Duodenal mucosa (tissue), 2 donors: ENCODE data around the gene QSOX2.

Source experiments
- H3K27ac ChIP-seq: one replicate; pipeline ENCODE4 v1.7.0; 2013; ENCODE audit warnings: low read depth, low read length
- H3K27me3 ChIP-seq, 2 donors: one replicate each; pipeline ENCODE4 v1.7.0; 2013; ENCODE audit warnings: low read length in 2 of 2, control low read depth in 1 of 2; ENCODE audit not compliant: insufficient read depth in 2 of 2, control insufficient read depth in 1 of 2
- H3K36me3 ChIP-seq, 2 donors: one replicate each; pipeline ENCODE4 v1.7.0; 2013; ENCODE audit warnings: low read length in 2 of 2, control low read depth in 1 of 2; ENCODE audit not compliant: insufficient read depth in 2 of 2, control insufficient read depth in 1 of 2
- H3K4me1 ChIP-seq, 2 donors: one replicate each; pipeline ENCODE4 v1.7.0; 2013; ENCODE audit warnings: low read length in 2 of 2, control low read depth in 1 of 2; ENCODE audit not compliant: insufficient read depth in 2 of 2, control insufficient read depth in 1 of 2
- H3K4me3 ChIP-seq, 2 donors: one replicate each; pipeline ENCODE4 v1.7.0; 2013; ENCODE audit warnings: low read length in 2 of 2, low read depth in 1 of 2
- H3K9ac ChIP-seq, 2 donors: one replicate each; pipeline ENCODE4 v1.7.0; 2013; ENCODE audit warnings: low read length in 2 of 2, low read depth in 1 of 2
- H3K9me3 ChIP-seq, 2 donors: one replicate each; pipeline ENCODE4 v1.7.0; 2013; ENCODE audit warnings: low read length in 2 of 2, control low read depth in 1 of 2; ENCODE audit not compliant: control insufficient read depth in 1 of 2

Gene QSOX2

DNA sequence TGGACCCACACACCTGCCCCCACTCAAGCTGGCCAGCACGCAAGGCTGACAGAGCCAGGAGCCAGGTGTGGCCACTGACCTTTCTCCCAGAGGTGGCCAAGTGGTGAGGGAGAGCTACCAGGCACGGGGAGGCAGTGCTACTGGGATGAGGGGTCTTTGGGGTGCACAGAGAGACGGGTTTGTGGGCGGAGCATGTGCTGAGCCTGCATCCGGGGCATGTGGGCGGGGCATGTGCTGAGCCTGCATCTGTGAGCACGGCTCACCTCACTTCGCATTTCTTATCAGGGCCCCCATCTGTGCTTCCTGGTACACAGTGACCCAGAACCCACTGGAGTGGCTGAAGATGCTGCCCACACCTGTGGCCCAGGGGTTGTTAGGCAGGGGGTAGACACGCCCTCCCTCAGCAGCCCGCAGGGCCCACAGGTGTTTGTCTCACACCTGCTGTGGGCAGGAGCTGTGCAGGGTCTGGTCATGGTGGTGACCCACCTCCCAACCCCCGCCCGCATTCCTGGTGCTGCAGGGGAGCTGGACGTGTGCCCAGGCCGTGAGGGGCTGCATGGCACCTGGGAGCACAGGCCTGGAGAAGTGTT is 36.8 kb upstream of the QSOX2 start:
- peaks cover 0 to 14% of the 10 kb centered on the region in 2 donors for H3K4me1 ChIP-seq
- H3K36me3 ChIP-seq, result no peaks in the 10 kb centered on the region
- no peaks in the 10 kb centered on the region for H3K9me3 ChIP-seq
- no peak overlapping the region for H3K27ac ChIP-seq
- H3K9ac ChIP-seq, result no peak overlapping the region
- no peaks in the 10 kb centered on the region for H3K27me3 ChIP-seq
- no peak overlapping the region for H3K4me3 ChIP-seq

DNA sequence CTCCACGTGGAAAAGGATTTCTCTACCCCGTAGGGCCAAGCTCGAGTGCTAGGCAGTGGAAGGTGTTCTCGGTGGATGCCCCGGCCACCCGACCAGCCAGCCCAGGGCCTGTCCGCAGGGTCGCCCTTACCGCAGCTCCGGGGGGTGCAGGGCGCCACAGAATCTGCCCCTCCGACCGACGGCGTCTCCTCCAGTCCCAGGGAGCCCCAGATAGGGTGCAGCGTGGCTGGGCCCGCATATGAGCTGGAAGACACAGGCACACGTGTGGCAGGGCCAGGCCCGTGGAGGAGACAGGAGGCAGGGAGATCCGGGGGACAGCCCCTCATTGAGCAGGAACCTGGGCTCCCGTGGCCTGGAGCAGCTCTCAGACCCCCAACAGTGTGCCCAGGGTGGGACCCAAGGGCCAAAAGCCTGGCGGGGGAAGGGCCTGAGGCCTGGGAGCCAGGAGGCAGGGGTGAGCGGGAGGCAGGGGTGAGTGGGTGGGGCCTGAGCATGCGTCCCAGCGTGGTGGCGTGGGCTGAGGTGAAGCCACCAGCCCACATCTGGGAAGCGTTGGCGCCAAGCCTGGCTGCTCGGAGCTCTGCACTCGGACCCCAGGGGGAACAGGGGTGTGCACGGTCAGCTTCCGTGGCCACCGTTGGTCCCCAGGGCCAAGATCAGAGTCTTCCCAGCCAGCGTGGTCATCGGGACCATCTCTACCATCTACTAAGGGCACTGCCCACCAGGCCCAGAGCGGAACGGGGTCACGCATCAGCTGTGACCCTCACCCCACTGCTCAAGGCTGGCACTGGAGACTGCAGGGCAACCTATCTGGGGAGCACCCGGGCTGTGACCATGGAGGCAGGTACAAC is 36.0 kb upstream of the QSOX2 start:
- Histone ChIP-seq H3K4me1 (peaks cover 0 to 14% of the 10 kb centered on the region in 2 donors), H3K27ac (no peak overlapping the region), H3K27me3 (no peaks in the 10 kb centered on the region), H3K9me3 (no peaks in the 10 kb centered on the region), H3K4me3 (no peak overlapping the region), H3K9ac (no peak overlapping the region), H3K36me3 (no peaks in the 10 kb centered on the region)

DNA sequence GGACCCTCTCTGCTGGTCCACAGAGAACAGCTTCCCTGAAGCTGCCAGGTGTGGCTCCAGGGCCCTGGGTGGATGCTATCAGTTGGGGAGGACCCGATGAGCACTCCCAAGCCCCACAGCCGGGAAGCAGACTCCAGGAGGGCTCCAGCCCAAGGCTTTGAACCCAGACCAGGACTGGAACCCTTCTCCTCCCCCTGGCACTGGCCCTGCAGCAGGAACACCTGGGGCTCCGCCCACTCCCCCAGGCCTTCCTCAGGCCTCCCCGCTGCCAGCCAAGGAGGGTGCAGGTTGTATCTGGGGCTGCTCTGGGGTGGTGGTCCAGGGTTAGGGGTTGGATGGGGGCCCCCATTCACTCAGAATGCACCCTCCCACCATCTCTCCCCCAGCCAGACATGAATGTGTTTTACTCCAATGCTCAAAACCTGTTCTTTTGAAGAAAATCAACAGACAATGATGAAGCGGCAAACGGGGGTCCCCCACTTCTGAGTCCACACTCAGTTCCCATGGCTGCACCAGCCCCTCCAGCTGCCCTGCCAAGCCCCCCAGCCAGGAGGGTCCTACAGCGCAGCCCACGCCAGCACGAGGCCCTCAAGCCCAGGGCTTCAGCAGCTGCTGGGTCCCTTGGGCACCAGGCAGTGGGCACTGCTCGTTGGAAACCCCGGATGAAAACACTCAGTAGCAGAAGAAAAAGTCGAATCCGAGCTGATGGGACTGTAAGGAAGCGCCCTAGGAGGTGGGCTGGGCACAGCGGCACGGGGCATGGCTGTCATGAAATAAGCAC is 35.1 kb upstream of the QSOX2 start:
- Histone ChIP-seq H3K4me3 (no peak overlapping the region), H3K27ac (no peak overlapping the region), H3K27me3 (peaks cover 0 to under 1% of the 10 kb centered on the region in 2 donors), H3K9ac (no peak overlapping the region), H3K4me1 (peaks cover 0 to 14% of the 10 kb centered on the region in 2 donors), H3K9me3 (no peaks in the 10 kb centered on the region), H3K36me3 (no peaks in the 10 kb centered on the region)

DNA sequence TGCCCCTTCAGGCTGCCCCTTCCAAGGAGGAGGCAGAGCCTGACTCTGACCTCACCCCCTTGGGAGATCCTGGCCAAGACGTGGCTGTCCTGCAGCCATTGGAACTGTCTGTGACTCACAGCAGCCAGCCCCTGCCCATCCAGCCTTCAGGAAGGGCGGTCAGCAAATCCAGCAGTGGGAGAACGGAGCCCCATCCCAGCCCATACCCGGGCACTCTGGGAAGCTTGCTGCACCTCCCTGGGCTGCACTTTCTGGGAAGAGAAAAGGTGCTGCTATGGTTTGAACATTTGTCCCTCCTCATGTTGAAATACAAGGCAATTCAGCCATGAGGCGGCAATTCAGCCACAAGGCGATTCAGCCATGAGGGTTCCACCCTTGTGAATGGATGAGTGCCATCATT is 33.9 kb upstream of the QSOX2 start:
- Histone ChIP-seq H3K9ac (no peak overlapping the region), H3K27me3 (peaks cover 0 to 7% of the 10 kb centered on the region in 2 donors), H3K4me3 (no peak overlapping the region), H3K27ac (no peak overlapping the region), H3K36me3 (no peaks in the 10 kb centered on the region), H3K9me3 (no peaks in the 10 kb centered on the region), H3K4me1 (peaks cover 0 to 14% of the 10 kb centered on the region in 2 donors)

DNA sequence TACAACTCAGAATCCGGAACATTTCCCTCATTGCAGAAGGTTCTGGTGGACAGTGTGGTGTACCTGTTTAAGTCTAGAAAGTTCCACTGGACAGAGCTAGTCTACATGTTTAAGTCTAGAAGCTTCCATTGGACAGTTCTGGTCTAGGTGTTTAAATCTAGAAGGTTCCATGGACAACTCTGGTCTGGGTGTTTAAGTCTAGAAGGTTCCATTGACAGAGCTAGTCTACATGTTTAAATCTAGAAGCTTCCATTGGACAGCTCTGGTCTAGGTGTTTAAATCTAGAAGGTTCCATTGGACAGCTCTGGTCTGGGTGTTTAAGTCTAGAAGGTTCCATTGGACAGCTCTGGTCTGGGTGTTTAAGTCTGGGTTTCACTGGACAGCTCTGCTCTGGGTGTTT is 33.3 kb upstream of the QSOX2 start:
- H3K4me3 ChIP-seq, result no peak overlapping the region
- peaks cover 0 to 7% of the 10 kb centered on the region in 2 donors for H3K27me3 ChIP-seq
- H3K27ac ChIP-seq, result no peak overlapping the region
- H3K9me3 ChIP-seq, result no peaks in the 10 kb centered on the region
- no peak overlapping the region for H3K9ac ChIP-seq
- no peaks in the 10 kb centered on the region for H3K36me3 ChIP-seq
- H3K4me1 ChIP-seq, result peaks cover 0 to 14% of the 10 kb centered on the region in 2 donors

DNA sequence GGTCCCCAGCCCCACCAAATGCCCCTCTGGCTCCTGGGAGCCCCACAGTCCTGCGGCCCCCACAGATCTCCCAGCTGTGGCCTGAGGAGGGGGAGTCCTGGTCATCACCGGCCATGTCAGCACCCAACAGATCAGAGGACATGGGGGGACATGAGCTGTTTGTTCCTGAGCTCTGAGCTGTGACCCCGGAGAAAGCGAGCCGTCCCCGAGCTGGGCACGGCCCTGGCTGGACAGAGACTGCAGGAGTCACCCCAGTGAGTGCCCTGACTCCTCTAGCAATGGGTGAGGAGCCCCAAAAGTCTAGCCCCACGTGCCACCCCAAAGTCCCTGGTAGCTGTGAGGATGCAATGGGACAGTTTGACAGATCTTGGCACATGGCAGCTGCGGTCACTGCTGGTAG is 32.6 kb upstream of the QSOX2 start:
- H3K4me3 ChIP-seq, result no peak overlapping the region
- H3K27me3 ChIP-seq, result peaks cover 0 to 7% of the 10 kb centered on the region in 2 donors
- H3K36me3 ChIP-seq, result no peaks in the 10 kb centered on the region
- no peaks in the 10 kb centered on the region for H3K9me3 ChIP-seq
- H3K27ac ChIP-seq, result no peak overlapping the region
- peaks cover 0 to 9% of the 10 kb centered on the region in 2 donors for H3K4me1 ChIP-seq
- H3K9ac ChIP-seq, result no peak overlapping the region

DNA sequence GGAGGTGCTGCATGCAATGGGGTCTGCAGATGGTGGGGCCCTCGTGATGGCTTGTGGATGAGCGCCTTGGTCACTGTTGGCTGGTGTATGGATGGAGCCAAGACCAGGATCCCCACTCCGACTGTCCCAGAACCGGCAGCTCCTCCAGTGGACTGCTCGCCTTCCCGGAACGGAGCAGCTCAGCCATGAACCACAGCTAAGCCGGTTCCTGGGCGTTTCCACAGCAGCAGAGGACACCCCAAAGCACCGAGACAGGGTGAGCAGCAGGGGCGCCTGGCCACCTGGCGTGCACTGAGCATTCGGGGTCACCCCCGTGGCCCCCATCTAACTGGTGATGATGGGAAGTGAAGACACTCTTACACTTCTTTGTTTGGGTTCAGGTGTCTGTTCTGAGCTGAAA is 32.1 kb upstream of the QSOX2 start:
- peaks cover 0 to 7% of the 10 kb centered on the region in 2 donors for H3K27me3 ChIP-seq
- H3K4me1 ChIP-seq, result peaks cover 0 to 8% of the 10 kb centered on the region in 2 donors
- no peak overlapping the region for H3K27ac ChIP-seq
- no peak overlapping the region for H3K4me3 ChIP-seq
- H3K9ac ChIP-seq, result no peak overlapping the region
- no peaks in the 10 kb centered on the region for H3K36me3 ChIP-seq
- no peaks in the 10 kb centered on the region for H3K9me3 ChIP-seq

DNA sequence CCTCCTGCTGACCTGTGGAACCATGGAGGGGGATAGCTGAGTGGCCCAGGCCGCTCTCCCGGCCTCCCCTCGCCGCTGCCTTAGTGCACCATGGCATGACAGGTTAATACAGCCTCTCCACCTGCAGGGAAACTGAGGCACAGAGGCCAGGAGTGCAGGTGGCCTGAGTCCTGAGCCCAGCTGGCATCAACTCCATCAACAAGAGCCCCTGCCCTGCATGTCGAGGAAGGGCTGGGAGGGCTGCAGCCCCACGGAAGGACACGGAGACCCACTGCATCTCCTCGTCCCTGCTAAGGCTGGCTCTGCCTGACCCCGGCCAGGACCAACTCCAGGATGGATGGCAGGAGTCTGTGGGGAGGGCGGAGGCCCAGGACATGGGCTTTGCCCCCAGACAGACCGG is 31.1 kb upstream of the QSOX2 start:
- Histone ChIP-seq H3K9me3 (no peaks in the 10 kb centered on the region), H3K36me3 (no peaks in the 10 kb centered on the region), H3K4me1 (no peaks in the 10 kb centered on the region), H3K27ac (no peak overlapping the region), H3K27me3 (peaks cover 0 to 7% of the 10 kb centered on the region in 2 donors), H3K4me3 (no peak overlapping the region), H3K9ac (no peak overlapping the region)

DNA sequence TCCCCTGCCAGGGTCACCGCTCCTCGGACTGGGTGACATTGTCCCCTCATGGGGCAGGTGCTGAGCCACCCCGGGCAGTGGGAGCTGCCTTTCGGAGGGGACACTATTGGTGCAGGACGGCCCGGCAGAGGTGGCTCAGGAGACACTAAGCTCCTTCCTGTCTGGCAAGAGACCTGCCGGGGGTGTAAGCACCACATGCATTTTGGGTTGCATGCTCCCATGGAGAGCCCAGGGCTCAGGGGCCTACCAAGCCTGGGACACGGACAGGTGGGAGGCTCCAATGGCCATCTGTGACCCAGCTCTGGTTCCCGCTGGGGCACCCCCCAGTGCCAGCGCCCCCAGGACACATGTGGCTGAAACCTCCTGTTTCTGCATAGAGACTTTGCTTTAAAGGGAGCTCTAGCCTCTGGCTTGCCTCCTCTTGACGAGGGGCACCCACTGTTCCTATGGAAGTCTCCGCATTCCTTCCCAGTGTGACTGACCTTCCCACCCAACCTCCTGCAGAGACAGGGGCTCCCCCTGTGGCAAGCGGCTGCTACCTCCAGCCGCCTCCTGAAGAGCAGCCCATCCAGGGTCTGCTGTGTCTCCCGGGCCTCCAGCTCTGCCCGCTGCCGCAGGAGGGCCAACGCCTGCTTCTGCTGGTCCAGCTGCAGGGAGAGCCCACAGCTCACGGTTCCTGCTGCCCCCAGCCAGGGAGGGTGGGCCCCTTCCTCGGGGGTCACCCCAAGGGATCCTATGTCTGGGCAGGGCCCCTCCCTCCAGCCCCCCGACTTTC is 30.2 kb upstream of the QSOX2 start:
- no peaks in the 10 kb centered on the region for H3K4me1 ChIP-seq
- no peaks in the 10 kb centered on the region for H3K9me3 ChIP-seq
- peaks cover 0 to 7% of the 10 kb centered on the region in 2 donors for H3K27me3 ChIP-seq
- no peak overlapping the region for H3K9ac ChIP-seq
- H3K27ac ChIP-seq, result no peak overlapping the region
- H3K4me3 ChIP-seq, result no peak overlapping the region
- no peaks in the 10 kb centered on the region for H3K36me3 ChIP-seq
